Neural cell (in vitro differentiated cells): ENCODE measurements around the gene RBM33. TPM values are rescaled to one million over a fixed set of nuclear protein-coding genes. Genes with fewer than 3 reads are reported as not detected.

ENCODE experiments used
- H2AFZ ChIP-seq: fragments of 200-600, 300-800 bp; sonication (generic), shearing (Covaris generic); 2 replicates; pipeline ENCODE4 v1.6.0; 2014; ENCODE audit warnings: low read depth, mild to moderate bottlenecking, antibody characterized with exemption, low read length, moderate library complexity
- H3F3A ChIP-seq: fragments of 200-600 bp; shearing (Covaris generic); 2 replicates; pipeline ENCODE4 v1.6.1; 2016; ENCODE audit warnings: mild to moderate bottlenecking, moderate library complexity, mixed read lengths, antibody characterized with exemption, low read length; ENCODE audit not compliant: insufficient read depth, poor library complexity, severe bottlenecking
- H3K27ac ChIP-seq: fragments of 200-600, 300-800 bp; sonication (generic), shearing (Covaris generic); 2 replicates; pipeline ENCODE4 v1.5.1; 2014; ENCODE audit warnings: mild to moderate bottlenecking, low read length, moderate library complexity
- H3K27me3 ChIP-seq: fragments of 300-800, 200-600 bp; sonication (generic), shearing (Covaris generic); 2 replicates; pipeline ENCODE4 v1.6.0; 2014; ENCODE audit warnings: mild to moderate bottlenecking, low read depth, low read length, moderate library complexity; ENCODE audit not compliant: insufficient read depth
- H3K36me3 ChIP-seq: fragments of 300-800, 200-600 bp; sonication (generic), shearing (Covaris generic); 2 replicates; pipeline ENCODE4 v1.5.1; 2014; ENCODE audit warnings: mild to moderate bottlenecking, antibody characterized with exemption, low read length, moderate library complexity; ENCODE audit not compliant: insufficient read depth
- H3K4me2 ChIP-seq: fragments of 300-800, 200-600 bp; sonication (generic), shearing (Covaris generic); 2 replicates; pipeline ENCODE4 v1.6.0; 2014; ENCODE audit warnings: mild to moderate bottlenecking, low read length
- H3K4me3 ChIP-seq: fragments of 300-800, 200-600 bp; sonication (generic), shearing (Covaris generic); 2 replicates; pipeline ENCODE4 v1.5.1; 2014; ENCODE audit warnings: mild to moderate bottlenecking, low read length, moderate library complexity
- H3K79me2 ChIP-seq: fragments of 200-600 bp; shearing (Covaris generic); replicated peaks from 2 replicates; pipeline ENCODE4 v1.6.0; 2014; ENCODE audit warnings: mild to moderate bottlenecking, low read length, moderate library complexity; ENCODE audit not compliant: insufficient read depth
- H3K9ac ChIP-seq: fragments of 300-800, 200-600 bp; sonication (generic), shearing (Covaris generic); 2 replicates; pipeline ENCODE4 v1.6.1; 2016; ENCODE audit warnings: mild to moderate bottlenecking, low read length, mixed read lengths
- H3K9me2 ChIP-seq: fragments of 200-600 bp; shearing (Covaris generic); 2 replicates; pipeline ENCODE4 v1.6.1; 2016; ENCODE audit warnings: mild to moderate bottlenecking, low read length, mixed read lengths; ENCODE audit not compliant: insufficient read depth
- H3K9me3 ChIP-seq: fragments of 200-600, 300-800 bp; sonication (generic), shearing (Covaris generic); 2 replicates; pipeline ENCODE4 v1.6.1; 2016; ENCODE audit warnings: mild to moderate bottlenecking, mixed run types, low read length, moderate library complexity, mixed read lengths
- H4K20me1 ChIP-seq: fragments of 200-600 bp; shearing (Covaris generic); 2 replicates; pipeline ENCODE4 v1.6.1; 2016; ENCODE audit warnings: mild to moderate bottlenecking, mixed run types; ENCODE audit not compliant: insufficient read depth
- EP300 ChIP-seq: fragments of 450-650 bp; conservative IDR thresholded peaks from 2 replicates; pipeline ENCODE4 v1.6.1; 2014; ENCODE audit warnings: antibody characterized with exemption, mild to moderate bottlenecking, moderate library complexity; ENCODE audit not compliant: poor library complexity, severe bottlenecking
- EZH2 ChIP-seq: fragments of 200-600, 300-800 bp; shearing (Covaris generic), sonication (generic); IDR thresholded peaks from 2 replicates; pipeline ENCODE4 v1.6.1; 2014; ENCODE audit warnings: antibody characterized with exemption, low read length, borderline replicate concordance, mild to moderate bottlenecking; ENCODE audit not compliant: insufficient read depth, poor library complexity, severe bottlenecking
- MXI1 ChIP-seq: fragments of 450-650 bp; conservative IDR thresholded peaks from 2 replicates; pipeline ENCODE4 v1.6.1; 2014; ENCODE audit warnings: antibody characterized with exemption, mild to moderate bottlenecking; ENCODE audit not compliant: poor library complexity, severe bottlenecking
- POLR2AphosphoS5 ChIP-seq: IDR thresholded peaks from 2 replicates; pipeline ENCODE4 v1.6.1; 2012
- RAD21 ChIP-seq: fragments of 450-650 bp; conservative IDR thresholded peaks from 2 replicates; pipeline ENCODE4 v1.6.1; 2014; ENCODE audit warnings: antibody characterized with exemption, mild to moderate bottlenecking, moderate library complexity
- SMC3 ChIP-seq: fragments of 450-650 bp; conservative IDR thresholded peaks from 2 replicates; pipeline ENCODE4 v1.6.1; 2014; ENCODE audit warnings: antibody characterized with exemption, mild to moderate bottlenecking, moderate library complexity; ENCODE audit not compliant: poor library complexity
- TAF1 ChIP-seq: IDR thresholded peaks from 2 replicates; pipeline ENCODE4 v1.6.1; 2012; ENCODE audit warnings: low read depth
- polyA plus RNA-seq: library from polyadenylated mRNA; depleted of rRNA; stranded (reverse); fragments of >200 nt; gene quantifications from 2 replicates; pipeline ENCODE4 v1.2.3, GENCODE V29; 2014
- TF ChIP-seq, protein P1 (sequence below): IDR thresholded peaks from 2 replicates; pipeline ENCODE4 v1.6.1; 2012; ENCODE audit warnings: borderline replicate concordance
- TF ChIP-seq, protein P2 (sequence below): fragments of 450-650 bp; IDR thresholded peaks from 2 replicates; pipeline ENCODE4 v1.5.1; 2014; ENCODE audit warnings: antibody characterized with exemption, mild to moderate bottlenecking, moderate library complexity; ENCODE audit not compliant: poor library complexity, severe bottlenecking

Gene RBM33
- polyA plus RNA-seq, 1 donor from 2014 or later: 53.2 TPM

- Histone ChIP-seq H3F3A (no peaks in the 10 kb centered on the region), H3K27me3 (no peaks in the 10 kb centered on the region), H3K9me2 (no peaks in the 10 kb centered on the region), H3K9ac (no peak overlapping the region), H2AFZ (no peak overlapping the region), H3K36me3 (no peaks in the 10 kb centered on the region), H3K4me2 (no peak overlapping the region), H3K79me2 (peaks cover 36% of the 10 kb centered on the region), H3K4me3 (no peak overlapping the region), H3K27ac (no peak overlapping the region), H4K20me1 (no peaks in the 10 kb centered on the region), H3K9me3 (no peaks in the 10 kb centered on the region)
- TF ChIP-seq POLR2AphosphoS5 (no peak), SMC3 (no peak), EP300 (no peak), MXI1 (no peak)
- TF ChIP-seq, protein P1, sequence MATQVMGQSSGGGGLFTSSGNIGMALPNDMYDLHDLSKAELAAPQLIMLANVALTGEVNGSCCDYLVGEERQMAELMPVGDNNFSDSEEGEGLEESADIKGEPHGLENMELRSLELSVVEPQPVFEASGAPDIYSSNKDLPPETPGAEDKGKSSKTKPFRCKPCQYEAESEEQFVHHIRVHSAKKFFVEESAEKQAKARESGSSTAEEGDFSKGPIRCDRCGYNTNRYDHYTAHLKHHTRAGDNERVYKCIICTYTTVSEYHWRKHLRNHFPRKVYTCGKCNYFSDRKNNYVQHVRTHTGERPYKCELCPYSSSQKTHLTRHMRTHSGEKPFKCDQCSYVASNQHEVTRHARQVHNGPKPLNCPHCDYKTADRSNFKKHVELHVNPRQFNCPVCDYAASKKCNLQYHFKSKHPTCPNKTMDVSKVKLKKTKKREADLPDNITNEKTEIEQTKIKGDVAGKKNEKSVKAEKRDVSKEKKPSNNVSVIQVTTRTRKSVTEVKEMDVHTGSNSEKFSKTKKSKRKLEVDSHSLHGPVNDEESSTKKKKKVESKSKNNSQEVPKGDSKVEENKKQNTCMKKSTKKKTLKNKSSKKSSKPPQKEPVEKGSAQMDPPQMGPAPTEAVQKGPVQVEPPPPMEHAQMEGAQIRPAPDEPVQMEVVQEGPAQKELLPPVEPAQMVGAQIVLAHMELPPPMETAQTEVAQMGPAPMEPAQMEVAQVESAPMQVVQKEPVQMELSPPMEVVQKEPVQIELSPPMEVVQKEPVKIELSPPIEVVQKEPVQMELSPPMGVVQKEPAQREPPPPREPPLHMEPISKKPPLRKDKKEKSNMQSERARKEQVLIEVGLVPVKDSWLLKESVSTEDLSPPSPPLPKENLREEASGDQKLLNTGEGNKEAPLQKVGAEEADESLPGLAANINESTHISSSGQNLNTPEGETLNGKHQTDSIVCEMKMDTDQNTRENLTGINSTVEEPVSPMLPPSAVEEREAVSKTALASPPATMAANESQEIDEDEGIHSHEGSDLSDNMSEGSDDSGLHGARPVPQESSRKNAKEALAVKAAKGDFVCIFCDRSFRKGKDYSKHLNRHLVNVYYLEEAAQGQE: no peak
- TF ChIP-seq, protein P2, sequence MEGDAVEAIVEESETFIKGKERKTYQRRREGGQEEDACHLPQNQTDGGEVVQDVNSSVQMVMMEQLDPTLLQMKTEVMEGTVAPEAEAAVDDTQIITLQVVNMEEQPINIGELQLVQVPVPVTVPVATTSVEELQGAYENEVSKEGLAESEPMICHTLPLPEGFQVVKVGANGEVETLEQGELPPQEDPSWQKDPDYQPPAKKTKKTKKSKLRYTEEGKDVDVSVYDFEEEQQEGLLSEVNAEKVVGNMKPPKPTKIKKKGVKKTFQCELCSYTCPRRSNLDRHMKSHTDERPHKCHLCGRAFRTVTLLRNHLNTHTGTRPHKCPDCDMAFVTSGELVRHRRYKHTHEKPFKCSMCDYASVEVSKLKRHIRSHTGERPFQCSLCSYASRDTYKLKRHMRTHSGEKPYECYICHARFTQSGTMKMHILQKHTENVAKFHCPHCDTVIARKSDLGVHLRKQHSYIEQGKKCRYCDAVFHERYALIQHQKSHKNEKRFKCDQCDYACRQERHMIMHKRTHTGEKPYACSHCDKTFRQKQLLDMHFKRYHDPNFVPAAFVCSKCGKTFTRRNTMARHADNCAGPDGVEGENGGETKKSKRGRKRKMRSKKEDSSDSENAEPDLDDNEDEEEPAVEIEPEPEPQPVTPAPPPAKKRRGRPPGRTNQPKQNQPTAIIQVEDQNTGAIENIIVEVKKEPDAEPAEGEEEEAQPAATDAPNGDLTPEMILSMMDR: no peak
These were observed 115.4 kb downstream of the RBM33 start for GRCh38 chr7:155759740-155760430.

- TF ChIP-seq TAF1: no peak
- no peak for TF ChIP-seq MXI1
- TF ChIP-seq POLR2AphosphoS5: no peak
- TF ChIP-seq, protein P1: no peak
- TF ChIP-seq SMC3: no peak
- no peak for TF ChIP-seq EZH2
- TF ChIP-seq EP300: no peak
- TF ChIP-seq RAD21: no peak
- TF ChIP-seq, protein P2: no peak
- no peaks in the 10 kb centered on the region for H4K20me1 ChIP-seq
- no peak overlapping the region for H3K27ac ChIP-seq
- H3K9me3 ChIP-seq: no peaks in the 10 kb centered on the region
- no peaks in the 10 kb centered on the region for H3F3A ChIP-seq
- no peaks in the 10 kb centered on the region for H3K27me3 ChIP-seq
- no peak overlapping the region for H2AFZ ChIP-seq
- H3K4me2 ChIP-seq: no peak overlapping the region
- H3K36me3 ChIP-seq: no peaks in the 10 kb centered on the region
- H3K4me3 ChIP-seq: no peak overlapping the region
- H3K9ac ChIP-seq: no peak overlapping the region
- no peaks in the 10 kb centered on the region for H3K9me2 ChIP-seq
- H3K79me2 ChIP-seq: peaks cover 25% of the 10 kb centered on the region
These were observed 116.7 kb downstream of the RBM33 start for GRCh38 chr7:155761162-155761561.
